Measurements from ENCODE around the gene TIMM23. TPM values are rescaled to one million over a fixed set of nuclear protein-coding genes. Genes with fewer than 3 reads are reported as not detected.
"Not testable (repeated sequence)": the region's sequence is repeated elsewhere in the genome, so short reads cannot be mapped to it uniquely, and the experiment has no call there.

Gene TIMM23
- total RNA-seq, 3 donors from 2014 or later = 55.4 to 60.7 (median 57.1) TPM

DNA sequence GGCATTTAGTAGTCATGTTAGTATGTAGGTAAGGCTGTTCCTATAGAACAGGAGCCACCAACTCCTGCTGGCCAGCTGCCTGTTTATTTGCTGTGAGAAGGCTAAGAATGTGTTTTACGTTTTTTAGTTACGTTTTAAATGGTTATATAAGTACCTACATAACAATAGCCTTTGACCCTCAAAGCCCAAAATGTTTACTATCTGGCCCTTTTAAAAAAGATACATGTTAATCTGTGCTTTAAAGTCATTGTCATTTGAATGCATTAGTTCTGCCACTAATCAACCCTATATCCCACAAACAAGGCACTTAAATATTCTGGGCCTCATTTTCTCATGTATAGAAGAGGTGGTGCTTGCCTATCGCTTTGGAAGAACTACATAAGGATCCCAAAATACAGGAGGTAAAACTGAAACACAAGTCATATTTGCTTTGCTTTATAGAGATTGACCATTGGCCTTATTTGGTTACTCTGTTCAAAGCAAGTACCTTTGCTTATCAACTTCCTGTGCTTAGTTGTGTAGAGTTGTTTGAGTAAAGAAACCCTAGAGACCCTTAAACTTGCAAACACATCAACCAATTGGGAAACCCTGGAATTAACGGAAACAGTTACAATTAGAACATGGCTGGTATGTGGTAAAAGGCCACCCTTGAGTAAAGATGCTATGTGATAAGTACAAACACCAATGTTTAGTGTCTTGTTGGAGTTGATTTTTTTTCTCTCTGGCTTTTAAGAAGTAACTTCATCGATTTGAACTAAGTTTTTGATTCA is 25.9 kb downstream of the TIMM23 start:
- no peak overlapping the region for H3K4me3 ChIP-seq
- H3K27ac ChIP-seq = no peak overlapping the region
- H3K36me3 ChIP-seq = peaks cover 11% of the 10 kb centered on the region
- intact Hi-C loops (cut with DNase I; ENCODE audit: low total_unique reads) = no loop called here
- H3K9me3 ChIP-seq = no peaks in the 10 kb centered on the region
- TF ChIP-seq POLR2A (IDR thresholded peaks at IDR 0.05) (no peak), CTCF (IDR thresholded peaks at IDR 0.05) (no peak), POLR2AphosphoS5 (IDR thresholded peaks at IDR 0.05) (no peak)
- no peaks in the 10 kb centered on the region for H3K4me1 ChIP-seq
- DNase-seq (ENCODE audit: low spot score in 2 of 2) = no peak
- H3K27me3 ChIP-seq = no peaks in the 10 kb centered on the region

DNA sequence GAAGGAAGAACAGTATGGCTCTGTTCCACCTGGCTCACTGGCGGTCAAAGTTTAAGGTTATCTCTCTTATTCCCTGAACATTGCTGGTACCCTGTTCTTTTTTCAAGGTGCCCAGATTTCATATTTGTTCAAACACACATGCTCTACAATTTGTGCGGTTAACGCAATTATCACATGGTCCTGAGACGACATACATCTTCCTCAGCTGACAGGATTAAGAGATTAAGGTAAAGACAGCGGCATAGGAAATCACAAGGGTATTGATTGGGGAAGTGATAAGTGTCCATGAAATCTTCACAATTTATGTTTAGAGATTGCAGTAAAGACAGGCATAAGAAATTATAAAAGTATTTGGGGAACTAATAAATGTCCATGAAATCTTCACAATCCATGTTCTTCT is 27.7 kb downstream of the TIMM23 start:
- H3K27ac ChIP-seq; H3K9me3 ChIP-seq; intact Hi-C loops (cut with DNase I; ENCODE audit: low total_unique reads); H3K4me1 ChIP-seq; H3K4me3 ChIP-seq; H3K27me3 ChIP-seq; DNase-seq (ENCODE audit: low spot score in 2 of 2): not testable (repeated sequence)
- H3K36me3 ChIP-seq = peaks cover 11% of the 10 kb centered on the region

- H3K27ac ChIP-seq = no peak overlapping the region
- peaks cover 11% of the 10 kb centered on the region for H3K36me3 ChIP-seq
- no peak overlapping the region for H3K4me3 ChIP-seq
- H3K9me3 ChIP-seq = no peaks in the 10 kb centered on the region
- TF ChIP-seq POLR2A (IDR thresholded peaks at IDR 0.05) = no peak
- TF ChIP-seq CTCF (IDR thresholded peaks at IDR 0.05) = no peak
- TF ChIP-seq POLR2AphosphoS5 (IDR thresholded peaks at IDR 0.05) = no peak
- no peak for DNase-seq (ENCODE audit: low spot score in 2 of 2)
- intact Hi-C loops (cut with DNase I; ENCODE audit: low total_unique reads) = no loop called here
- H3K4me1 ChIP-seq = no peaks in the 10 kb centered on the region
- H3K27me3 ChIP-seq = no peaks in the 10 kb centered on the region
Measured at GRCh38 chr10:46000538-46000937, 28.2 kb downstream of the TIMM23 start.

DNA sequence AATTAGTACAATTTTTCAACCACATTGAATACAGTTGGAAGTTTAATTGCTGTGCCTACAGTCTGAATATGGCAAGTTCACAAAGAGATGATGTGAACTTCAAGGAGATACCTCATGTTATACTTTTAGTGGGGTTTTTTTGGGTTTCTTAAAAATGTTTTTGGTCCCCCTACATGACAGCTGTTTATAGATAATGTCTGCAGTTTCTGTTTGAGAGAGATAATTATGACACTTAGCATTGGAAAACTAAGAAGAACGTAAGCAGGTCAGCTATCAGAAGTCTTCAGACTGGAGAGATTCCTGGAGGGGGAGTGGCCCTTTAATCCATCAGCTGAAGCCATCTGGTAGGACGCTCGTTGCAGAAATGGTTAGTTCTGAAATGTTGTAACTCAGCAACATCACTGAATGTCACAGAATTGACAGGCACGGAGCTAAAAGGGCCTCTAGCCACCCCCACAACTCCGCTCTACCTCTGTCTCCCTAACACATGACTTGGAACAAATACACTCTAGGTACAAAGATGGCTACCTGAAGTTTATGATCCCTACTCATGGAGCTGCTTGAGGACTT is 29.0 kb downstream of the TIMM23 start:
- Histone ChIP-seq H3K9me3 (no peaks in the 10 kb centered on the region), H3K27me3 (no peaks in the 10 kb centered on the region), H3K27ac (no peak overlapping the region), H3K4me1 (no peaks in the 10 kb centered on the region), H3K36me3 (peaks cover 11% of the 10 kb centered on the region), H3K4me3 (no peak overlapping the region)
- TF ChIP-seq POLR2AphosphoS5 (IDR thresholded peaks at IDR 0.05) (no peak), CTCF (IDR thresholded peaks at IDR 0.05) (no peak), POLR2A (IDR thresholded peaks at IDR 0.05) (no peak)
- no peak for DNase-seq (ENCODE audit: low spot score in 2 of 2)
- intact Hi-C loops (cut with DNase I; ENCODE audit: low total_unique reads) = no loop called here

DNA sequence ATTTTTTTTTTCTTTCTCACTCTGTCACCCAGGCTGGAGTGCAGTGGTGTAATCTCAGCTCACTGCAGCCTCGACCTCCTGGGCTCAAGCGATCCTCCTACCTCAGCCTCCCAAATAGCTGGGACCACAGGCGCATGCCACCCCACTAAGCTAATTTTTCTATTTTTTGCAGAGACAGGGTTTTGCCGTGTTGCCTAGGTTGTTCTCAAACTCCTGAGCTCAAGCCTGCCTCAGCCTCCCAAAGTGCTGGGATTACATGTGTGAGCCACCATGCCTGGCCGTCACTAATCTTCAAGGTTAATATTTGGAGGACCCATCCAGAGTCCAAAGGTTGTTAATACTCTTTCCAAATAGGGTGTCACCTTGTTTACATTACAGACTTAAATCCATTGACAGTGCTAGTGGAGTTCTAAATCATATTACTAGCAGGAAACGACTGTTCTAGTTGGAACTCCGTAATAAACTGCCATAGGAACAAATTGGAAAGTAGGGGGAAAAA is 29.9 kb downstream of the TIMM23 start:
- DNase-seq (ENCODE audit: low spot score in 2 of 2); intact Hi-C loops (cut with DNase I; ENCODE audit: low total_unique reads); H3K9me3 ChIP-seq; H3K27ac ChIP-seq; H3K4me3 ChIP-seq; H3K27me3 ChIP-seq; H3K4me1 ChIP-seq: not testable (repeated sequence)
- H3K36me3 ChIP-seq = peaks cover 11% of the 10 kb centered on the region

GRCh38 chr10:46002916-46003693 is 30.8 kb downstream of the TIMM23 start:
- intact Hi-C loops (cut with DNase I; ENCODE audit: low total_unique reads) = no loop called here

More at GRCh38 chr10:46002916-46003693, 30.8 kb downstream of the TIMM23 start:
- Histone ChIP-seq H3K9me3 (no peaks in the 10 kb centered on the region), H3K27me3 (no peaks in the 10 kb centered on the region), H3K27ac (no peak overlapping the region), H3K4me3 (no peak overlapping the region), H3K36me3 (peaks cover 11% of the 10 kb centered on the region), H3K4me1 (no peaks in the 10 kb centered on the region)
- no peak for DNase-seq (ENCODE audit: low spot score in 2 of 2)
- TF ChIP-seq CTCF (IDR thresholded peaks at IDR 0.05) (no peak), POLR2AphosphoS5 (IDR thresholded peaks at IDR 0.05) (no peak), POLR2A (IDR thresholded peaks at IDR 0.05) (no peak)
